ENCODE measurements around the gene SYT1.

- no peak for TF ChIP-seq CTCF (IDR thresholded peaks at IDR 0.05)
- no peak for TF ChIP-seq POLR2A (IDR thresholded peaks at IDR 0.05)
- no peak for TF ChIP-seq POLR2AphosphoS5 (IDR thresholded peaks at IDR 0.05)
Observed at GRCh38 chr12:79299447-79300198, 435.0 kb downstream of the SYT1 start.

All from prostate gland (tissue), 2 donors.